EH (cell line): ENCODE data around the gene SERPINA6.
"Not testable (repeated sequence)": the region's sequence is repeated elsewhere in the genome, so short reads cannot be mapped to it uniquely, and the experiment has no call there.

Experiments used
- DNase-seq: peaks from one replicate; pipeline ENCODE4 v3.0.0-alpha.2; 2015; ENCODE audit warnings: low read depth

SERPINA6 gene

DNA sequence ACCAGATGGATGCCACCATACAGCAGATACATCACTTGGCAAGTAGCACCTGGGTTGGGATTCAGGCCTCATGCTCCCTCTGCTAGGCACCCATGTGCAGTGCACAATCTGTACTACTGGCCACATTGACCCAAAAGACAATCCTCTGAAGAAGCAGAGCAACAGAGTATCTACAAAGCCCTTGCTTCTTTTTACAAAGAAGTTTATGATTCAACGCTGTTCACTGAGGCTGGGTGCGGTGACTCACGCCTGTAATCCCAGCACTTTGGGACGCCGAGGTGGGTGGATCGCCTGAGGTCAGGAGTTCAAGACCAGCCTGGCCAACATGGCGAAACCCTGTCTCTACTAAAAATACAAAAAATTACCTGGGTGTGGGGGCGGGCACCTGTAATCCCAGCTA lies 31.1 kb upstream of the SERPINA6 start:
- not testable (repeated sequence) for DNase-seq

DNA sequence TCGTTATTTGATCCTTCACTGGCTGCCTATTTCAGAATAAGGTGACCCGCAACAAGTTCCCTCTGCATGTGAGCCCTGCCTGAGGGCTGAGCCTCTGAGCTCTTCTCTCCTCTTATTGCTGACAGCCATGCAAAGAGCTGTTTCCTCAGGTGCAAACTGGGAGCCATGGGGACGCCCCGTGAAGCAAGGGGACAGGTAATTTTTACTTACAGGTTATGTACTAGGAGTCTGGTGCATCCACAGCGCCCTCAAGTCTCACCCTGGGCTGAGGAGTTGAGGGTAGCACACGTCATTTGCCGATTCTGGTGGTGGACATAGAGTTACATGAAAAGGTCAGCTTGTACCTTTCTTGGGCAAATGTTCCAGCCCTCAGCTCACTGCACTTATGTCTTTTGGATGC lies 26.1 kb upstream of the SERPINA6 start:
- DNase-seq = no peak

DNA sequence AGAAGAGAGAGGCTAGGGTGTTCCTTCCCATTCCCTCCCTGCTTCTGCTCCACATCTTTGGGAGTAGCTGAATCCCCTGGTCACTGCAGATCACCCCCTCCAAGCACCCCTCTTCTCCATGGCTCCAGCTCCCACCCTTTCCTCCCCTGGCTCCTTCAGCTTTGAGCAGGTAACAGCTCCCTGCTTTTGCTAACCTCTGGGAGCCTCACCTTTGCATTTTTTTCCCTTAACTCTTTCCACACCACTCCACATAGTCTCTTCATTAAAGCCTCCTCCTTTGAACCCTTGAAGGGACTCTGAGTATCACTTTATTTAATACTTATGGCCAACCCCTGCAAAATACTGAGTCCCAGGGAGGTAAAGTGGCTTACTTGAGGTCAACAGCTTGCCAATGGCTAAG lies 25.7 kb upstream of the SERPINA6 start:
- DNase-seq = no peak

DNA sequence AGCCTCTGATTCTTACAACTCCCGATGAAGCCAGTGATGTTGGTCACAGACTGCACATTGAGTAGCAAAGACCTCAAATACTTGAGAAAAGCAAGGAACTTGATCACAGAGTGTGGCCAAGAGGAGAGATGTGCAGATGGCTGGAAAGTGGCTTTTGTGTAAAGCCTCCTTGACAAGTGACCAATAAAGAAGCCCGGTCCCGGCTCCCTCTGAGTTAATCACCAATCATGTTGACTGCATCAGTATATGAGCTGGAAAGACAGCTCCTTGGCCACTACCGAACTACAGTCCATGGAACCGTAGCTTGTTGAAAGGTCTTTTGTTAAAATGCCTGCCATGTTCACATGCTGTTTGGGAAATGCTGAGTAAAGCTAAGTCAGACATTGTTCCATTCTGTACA lies 23.7 kb upstream of the SERPINA6 start:
- DNase-seq = no peak

DNA sequence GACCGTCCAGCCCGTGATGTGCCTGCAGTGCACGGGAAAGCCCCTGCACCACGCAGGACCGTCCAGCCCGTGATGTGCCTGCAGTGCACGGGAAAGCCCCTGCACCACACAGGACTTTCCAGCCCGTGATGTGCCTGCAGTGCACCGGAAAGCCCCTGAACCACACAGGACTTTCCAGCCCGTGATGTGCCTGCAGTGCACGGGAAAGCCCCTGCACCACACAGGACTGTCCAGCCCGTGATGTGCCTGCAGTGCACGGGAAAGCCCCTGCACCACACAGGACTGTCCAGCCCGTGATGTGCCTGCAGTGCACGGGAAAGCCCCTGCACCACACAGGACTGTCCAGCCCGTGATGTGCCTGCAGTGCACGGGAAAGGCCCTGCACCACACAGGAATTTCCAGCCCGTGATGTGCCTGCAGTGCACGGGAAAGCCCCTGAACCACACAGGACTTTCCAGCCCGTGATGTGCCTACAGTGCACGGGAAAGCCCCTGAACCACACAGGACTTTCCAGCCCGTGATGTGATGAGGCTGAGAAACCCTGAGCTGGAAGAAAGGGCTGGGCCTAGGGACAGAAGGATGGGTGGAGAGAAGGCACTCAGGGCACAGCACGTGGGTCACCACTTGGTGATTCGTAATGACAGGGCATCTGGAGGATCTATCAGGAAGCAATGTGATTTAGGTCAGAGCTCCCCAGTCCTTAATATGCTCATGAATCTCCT lies 23.1 kb upstream of the SERPINA6 start:
- DNase-seq = peak; percentile 64

DNA sequence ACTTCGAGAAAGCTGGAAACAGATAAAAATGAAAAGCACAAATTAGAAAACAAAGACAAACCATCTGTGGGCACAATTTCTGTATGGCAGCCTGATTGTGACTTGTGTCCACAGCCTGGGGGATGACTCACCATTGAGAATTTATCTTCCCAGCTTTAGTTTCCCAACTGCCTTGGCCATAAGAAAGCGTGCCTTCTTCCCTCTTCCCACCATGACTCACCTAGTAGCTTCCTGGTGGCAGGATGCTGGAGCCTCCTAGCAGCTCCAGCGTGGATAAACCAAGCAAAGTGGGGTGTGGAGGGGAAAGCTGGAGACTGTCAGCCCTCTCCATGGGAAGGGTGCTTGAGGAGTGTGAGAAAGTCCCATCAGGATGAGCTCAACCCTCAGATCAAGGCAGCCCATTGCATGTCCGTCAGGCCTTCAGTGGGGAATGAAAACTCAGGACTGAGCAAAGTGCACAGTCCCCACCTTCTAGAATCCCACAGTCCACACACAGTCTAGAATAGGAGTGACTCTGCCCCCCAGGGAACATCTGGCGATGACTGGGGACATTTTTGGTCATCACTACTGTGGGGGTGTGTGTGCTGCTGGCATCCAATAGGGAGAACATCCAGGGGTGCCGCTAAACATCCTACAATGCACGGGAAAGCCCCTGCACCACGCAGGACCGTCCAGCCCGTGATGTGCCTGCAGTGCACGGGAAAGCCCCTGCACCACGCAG lies 22.4 kb upstream of the SERPINA6 start:
- peak; percentile 98 for DNase-seq

DNA sequence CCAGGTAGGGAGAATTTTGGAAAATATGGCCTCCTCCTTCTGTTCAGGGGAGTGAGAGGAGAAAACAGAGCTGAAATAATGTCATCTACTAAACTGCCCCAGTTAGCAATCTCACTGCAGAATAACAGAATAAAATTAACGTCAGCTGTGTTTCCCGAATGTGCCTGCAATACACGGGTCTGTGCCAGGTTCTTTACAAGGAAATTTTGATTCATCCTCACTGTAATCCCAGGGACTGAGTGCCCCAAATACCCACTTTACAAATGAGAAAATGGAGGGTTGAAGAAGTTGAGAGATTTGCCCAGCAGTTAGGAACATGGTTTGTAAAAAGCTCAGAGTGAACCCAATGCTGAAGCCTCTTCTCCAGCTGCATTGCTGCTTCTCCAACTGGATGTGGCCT lies 21.3 kb upstream of the SERPINA6 start:
- DNase-seq = no peak

DNA sequence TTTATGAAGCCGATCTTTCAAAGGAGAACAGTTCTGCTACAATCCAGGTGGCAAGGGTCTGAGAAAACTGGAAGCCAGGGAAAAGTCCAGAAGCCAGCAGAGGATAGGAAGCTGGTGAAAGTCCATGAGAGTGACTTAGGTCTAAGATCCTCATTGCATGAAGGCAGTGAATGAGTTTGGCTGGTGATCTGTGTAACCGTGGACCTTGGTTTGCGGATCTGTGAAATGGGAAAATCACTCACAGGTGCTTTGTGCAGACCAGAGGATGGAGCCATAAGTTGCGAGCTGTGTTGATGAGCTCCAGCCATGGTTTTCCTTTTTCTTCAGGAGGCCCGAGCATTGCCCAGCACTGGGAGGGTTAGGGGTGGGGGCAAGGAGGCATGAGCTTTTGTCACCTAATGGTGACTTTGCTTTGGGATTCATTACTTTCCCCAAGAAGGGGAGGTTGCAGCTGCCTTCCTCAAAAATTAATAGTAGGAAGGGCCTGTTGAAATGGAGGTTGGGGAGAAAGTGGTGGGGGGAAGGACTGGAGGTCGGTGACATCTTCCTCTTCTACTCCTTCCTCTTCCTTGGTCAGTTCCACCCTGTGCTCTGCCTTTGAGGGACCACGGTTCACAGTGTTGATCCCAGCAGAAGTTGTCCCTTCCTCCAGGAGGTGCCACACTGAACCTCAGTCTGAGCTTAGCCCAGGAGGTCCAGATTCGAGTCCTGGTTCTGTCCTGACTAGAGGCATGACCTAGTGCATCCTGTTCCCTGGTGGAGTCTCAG lies 20.3 kb upstream of the SERPINA6 start:
- no peak for DNase-seq

DNA sequence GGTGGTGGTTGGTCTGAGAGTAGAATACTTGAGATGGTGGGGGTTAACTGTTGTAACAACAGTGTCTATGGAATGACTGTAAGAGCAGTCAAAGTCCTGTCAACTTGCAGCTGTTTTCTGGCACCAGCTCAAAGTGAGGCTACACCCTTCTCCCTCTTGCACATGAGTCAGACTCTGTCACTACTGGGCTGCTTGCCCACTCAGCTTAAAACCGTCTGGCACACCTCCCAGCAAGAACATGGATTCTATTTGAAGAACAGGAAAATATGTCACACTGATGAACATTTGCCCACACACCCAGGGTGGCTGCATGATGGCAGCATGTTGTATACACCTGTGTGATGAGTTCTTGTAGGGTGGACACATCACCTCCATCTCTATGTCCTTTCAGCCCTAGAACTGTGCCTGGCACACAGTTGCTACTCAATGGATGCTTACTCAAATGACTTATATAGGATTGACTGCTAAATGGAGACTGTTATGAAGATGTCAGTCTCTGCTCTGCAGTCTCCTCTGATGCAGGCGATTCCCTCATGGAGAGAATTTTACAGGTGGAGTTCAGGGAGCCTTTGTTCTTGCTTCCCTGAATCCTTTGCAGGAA lies 19.3 kb upstream of the SERPINA6 start:
- DNase-seq = peak; percentile 99

DNA sequence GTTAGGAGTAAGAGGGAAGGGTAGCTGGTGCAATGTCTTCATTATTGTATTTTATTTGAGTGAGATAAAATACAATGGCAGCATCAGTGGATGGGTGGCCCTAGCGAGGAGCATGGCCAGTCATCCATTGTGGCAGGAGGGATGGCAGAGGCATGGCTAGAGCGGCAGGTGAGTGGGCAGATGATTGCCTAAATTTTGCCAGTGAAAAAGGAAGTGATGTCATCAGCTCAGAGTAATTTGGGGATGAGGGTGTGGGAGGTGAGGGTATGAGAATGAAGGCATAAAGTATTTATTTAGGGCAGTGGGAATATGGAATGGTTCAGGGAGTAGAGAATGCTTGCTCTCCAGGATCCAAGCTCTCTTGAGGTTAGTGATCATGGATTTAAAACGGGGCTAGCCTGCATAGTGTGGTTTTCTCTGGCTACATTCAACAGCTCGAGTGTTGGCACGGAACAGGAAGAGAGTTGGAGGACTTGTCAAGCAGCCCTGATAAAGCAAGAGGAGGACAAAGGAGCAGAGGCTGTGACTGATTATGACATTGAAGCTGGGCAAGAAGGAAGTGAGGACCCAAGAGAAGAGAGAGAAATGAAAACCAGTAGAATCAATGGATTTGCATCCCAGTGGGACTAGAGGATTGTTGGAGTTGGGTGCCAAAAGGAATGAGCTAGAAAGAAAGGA lies 18.7 kb upstream of the SERPINA6 start:
- no peak for DNase-seq

DNA sequence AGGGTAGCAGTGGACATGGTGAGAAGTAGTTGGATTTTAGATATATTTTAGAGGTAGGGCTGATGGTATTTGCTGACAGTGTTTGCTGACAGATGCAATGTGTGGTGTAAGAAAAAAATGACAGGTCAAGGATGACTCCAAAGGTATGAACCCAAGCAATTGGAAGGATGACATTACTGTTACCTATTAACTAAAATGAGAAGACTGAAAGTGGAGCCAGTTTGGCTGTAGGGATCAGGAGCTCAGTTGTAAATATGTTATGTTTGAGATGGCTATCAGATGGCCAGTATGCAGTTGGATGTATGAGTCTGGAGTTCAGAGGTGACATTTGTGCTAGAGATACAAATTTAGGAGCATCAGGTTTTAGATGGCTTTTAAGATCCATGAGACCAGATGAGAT lies 17.4 kb upstream of the SERPINA6 start:
- no peak for DNase-seq

DNA sequence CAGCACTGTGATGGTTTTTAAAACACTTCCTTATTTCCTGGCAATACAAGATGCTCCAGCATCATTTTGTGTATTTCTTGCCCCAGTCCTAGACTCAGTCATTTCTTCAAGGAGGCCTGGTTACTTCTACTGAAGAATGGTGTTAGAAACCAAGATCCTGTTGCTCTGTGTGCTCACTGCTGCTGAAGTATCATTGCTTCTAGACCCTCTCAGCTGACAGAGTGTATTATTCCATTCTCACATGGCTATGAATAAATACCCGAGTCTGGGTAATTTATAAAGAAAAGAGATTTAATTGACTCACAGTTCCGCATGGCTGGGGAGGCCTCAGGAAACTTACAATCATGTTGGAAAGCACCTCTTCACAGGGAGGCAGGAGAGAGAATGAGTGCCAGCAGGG lies 14.9 kb upstream of the SERPINA6 start:
- DNase-seq = no peak

DNA sequence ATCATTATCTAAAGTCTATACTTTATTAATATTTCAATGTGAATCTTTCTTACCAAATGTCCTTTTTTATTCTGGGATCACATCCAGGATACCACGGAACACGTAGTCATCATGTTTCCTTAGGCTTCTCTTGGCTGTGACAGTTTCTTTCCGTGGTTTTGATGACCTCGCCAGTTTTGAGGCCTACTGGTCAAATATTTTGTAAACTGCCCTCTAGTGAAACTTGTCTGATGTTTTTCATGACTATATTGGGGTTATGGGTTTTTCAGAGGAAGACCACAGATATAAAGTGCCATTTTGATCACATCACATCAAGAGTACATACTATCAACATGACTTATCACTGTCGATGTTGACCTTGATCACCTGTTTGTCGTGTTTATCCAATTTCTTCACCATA lies 14.1 kb upstream of the SERPINA6 start:
- peak; percentile 44 for DNase-seq

DNA sequence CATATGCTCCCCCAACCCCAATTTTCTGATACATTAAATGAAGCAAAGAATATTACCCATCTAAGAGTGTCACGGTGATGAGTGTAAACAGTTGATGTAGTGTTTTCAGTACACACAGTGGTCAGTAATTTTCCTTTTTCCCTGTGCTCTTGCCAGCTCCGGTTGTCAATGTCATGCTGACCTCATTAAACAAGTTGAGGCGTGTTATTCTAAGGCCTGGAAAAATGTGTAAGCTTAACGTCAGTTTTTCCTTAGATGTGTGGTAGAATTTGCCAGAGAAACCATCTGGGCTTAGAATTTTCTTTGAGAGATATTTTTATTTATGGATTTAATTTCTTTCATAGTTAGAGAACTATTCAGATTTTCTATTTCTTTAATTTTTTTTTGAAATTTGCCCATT lies 11.7 kb upstream of the SERPINA6 start:
- DNase-seq = peak; percentile 14

DNA sequence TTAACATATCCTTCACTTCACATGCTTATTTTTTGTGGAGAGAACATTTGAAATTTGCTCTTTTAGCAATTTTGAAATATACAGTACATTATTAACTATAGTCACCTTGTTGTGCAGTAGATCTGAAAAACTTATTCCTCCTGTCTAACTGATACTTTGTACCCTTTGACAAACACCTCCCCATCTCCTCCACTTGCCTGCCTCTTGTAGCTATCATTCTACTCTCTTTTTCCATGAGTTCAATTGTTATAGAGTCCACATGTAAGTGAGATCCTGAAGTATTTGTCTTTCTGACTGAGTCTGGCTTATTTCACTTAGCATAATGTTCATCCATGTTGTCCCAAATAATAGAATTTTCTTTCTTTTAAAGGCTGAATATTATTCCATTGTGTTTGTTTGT lies 9.5 kb upstream of the SERPINA6 start:
- DNase-seq = no peak

DNA sequence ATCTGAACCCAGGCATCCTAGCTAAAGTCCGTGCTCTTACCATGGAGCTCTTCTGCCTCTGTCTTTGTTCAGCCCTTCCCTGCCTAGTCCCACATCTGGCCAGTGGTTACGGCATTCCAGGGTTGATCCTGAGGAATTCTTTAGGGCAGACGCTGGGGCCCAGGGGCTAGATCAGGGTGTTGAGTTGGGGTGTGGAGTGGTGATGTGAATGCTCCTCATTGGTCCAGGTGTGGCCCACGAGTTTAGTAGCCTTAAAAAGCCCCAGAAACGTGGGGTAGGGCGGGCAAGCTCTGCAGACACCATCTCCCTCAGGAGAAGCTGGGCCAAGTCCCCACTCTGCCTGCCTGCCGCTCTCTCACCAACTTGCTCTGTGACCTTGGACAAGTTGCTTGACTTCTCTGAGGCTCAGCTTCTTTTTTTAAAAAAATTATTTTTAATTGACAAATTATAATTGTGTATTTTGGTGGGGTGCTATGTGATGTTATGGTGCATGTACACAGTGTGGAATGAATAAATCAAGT lies 9.0 kb upstream of the SERPINA6 start:
- DNase-seq = no peak

DNA sequence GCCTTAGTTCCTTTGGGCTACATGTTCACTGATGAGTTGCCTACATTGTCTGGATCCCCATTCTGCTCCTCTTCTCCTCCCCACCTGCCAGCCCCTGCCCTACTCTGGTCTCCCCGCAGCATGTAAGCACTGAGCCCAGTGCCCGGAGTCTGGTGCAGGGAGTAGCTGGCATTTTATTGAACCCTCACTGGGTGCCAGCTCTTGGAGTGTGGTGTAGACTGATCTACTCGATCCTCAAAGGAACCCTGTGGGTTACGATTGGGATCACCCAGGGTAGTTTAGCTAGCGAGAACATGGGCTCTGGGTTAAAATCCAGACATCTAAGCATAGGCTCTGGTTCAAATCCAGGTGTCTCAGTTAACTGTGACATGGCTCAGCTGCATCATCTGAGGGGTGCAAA lies 8.3 kb upstream of the SERPINA6 start:
- DNase-seq = no peak

DNA sequence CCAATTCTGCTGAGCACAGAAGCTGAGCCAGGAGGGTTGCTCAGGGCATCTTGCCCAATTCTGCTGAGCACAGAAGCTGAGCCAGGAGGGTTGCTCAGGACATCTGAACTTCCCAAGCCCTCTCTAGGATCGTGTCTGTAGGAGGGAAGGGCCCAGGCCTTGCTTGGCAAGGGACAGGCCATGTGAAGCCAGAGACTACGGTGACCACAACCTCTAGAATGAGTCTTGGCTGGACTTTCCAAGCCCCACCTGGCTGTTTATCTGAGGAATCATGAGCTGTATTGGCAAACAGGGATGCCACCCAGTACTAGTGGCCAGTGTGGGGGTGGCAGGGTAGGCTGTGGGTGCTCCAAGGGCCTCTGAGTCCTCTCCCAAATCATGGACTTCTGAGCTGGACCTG lies 7.7 kb upstream of the SERPINA6 start:
- DNase-seq = no peak

DNA sequence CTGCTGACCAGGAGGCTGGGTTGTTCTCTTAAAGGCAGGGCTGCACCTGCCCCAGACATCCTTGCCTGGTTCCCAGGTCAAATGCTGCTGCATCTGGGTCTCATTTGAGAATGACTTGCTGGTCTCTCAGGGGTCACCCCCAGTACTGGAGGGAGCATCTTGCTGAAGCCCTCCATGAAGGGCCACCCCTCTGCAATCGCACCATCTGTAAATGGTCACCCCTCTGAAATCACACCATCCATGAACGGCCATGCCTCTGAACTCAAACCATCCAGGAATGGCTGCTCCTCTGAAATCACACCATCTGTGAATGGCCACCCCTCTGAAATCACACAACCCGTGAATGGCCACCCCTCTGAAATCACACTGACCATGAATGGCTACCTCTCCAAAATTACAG lies 7.3 kb upstream of the SERPINA6 start:
- no peak for DNase-seq

DNA sequence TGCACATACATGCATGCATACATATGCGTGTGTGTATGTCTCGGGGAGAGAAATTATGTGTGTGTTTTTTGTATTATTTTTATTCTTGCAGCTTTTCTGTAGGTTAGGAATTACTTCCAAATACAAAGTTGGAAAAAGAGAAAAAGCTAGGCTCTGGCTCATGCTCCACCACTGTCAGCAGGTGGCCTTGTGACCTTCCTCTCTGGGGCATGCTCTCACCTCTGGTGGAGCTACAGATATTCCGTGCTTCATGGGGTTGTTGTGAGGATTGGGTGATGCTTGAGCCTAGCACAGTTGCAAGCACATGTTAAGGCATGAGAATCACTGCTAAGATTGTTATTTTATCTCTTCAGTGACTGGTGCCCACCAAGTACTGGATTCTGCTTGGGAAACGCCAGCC lies 6.7 kb upstream of the SERPINA6 start:
- DNase-seq = no peak

DNA sequence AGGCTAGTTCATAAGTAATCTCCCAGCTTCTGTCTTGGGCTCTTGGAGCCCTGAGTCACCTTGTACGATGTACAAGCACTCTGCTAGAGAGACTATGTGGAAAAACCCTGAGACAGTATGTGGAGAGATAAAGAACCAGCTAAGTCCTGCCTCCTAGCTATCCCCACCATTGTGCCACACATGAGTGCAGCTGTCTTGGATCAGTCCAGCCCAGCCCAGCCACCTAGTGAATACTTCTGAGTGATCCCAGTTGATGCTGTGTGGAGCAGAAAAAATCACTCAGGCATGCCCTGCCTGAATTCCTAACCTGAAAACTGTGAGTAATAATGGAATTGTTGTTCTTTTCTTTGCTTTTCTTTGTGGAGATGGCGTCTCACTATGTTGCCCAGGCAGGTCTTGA lies 5.1 kb upstream of the SERPINA6 start:
- DNase-seq = no peak
